Skin epidermis (tissue), 12 donors: ENCODE results near the gene ASZ1.

ENCODE experiments used
- H3K27ac ChIP-seq, 21 experiments: fragments of 200-600 bp; sonication (generic) in 11 of 21; one replicate each; pipeline ENCODE4 v1.5.0; 2020; ENCODE audit warnings: mild to moderate bottlenecking in 3 of 21, inconsistent platforms in 2 of 21, moderate library complexity in 2 of 21
- H3K4me3 ChIP-seq, 7 experiments: fragments of 200-600 bp; sonication (generic) in 2 of 7; one replicate each; pipeline ENCODE4 v1.5.0; 2020; ENCODE audit warnings: inconsistent platforms in 2 of 7, mild to moderate bottlenecking in 2 of 7, moderate library complexity in 1 of 7

Gene ASZ1

GRCh38 chr7:117403737-117404136 is 23.6 kb downstream of the ASZ1 start:
- H3K4me3 ChIP-seq: no peak overlapping the region

DNA sequence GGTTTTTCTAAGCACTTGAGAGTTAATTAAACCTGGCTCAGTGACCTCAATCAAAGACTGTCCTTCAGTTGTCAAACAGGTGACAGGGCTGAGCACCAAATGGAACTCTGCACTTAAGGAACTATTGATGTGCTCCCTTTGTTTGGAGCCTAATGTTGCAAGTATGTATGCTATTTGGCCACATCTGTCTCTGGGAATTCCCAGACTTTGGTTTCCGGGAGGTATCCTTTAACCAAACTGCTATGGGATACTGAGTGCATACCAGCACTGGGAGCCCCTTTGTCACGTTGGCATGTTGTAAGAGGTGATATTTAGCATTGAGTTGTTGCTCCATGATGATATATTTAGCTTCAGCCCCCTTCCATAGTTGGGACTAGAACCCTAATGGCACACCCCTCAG is 25.2 kb downstream of the ASZ1 start:
- H3K4me3 ChIP-seq: no peak overlapping the region
- H3K27ac ChIP-seq: no peak overlapping the region

More at GRCh38 chr7:117403737-117404136, 23.6 kb downstream of the ASZ1 start:
- no peak overlapping the region for H3K27ac ChIP-seq

DNA sequence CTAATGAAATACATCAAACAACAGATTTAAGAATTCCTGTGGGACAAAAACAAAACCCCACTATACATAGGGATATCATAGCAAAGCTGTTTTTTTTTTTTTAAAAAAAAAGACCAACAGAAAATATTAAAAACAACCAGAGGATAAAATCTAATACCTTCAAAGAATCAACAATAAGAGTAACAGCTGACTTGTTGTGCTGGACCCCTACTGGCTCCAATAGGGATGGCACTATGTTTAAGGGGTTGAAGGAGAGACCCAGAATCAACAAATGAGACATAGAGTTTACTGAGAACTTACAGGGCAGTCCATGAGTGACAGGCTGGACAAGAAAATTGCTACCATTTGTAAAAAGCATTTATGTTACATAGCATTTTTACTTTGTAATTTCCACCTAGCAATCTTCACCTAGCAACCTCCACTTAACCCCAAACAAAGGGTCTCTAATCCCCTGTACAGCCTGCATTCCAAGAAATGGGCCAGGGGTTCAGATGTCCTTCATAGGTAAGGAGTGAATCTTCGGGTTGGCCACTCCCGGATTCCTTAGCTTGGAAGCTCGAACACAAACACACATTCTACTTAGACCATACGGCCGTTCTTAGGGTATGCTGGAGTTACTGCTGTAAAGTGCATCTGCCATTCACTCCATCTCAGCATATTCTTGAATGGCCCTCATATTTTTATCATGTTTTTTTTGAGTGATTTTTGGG is 25.8 kb downstream of the ASZ1 start:
- no peak overlapping the region for H3K27ac ChIP-seq
- no peak overlapping the region for H3K4me3 ChIP-seq

- no peak overlapping the region for H3K27ac ChIP-seq
- no peak overlapping the region for H3K4me3 ChIP-seq
Measured at GRCh38 chr7:117399820-117400422, 27.4 kb downstream of the ASZ1 start.

DNA sequence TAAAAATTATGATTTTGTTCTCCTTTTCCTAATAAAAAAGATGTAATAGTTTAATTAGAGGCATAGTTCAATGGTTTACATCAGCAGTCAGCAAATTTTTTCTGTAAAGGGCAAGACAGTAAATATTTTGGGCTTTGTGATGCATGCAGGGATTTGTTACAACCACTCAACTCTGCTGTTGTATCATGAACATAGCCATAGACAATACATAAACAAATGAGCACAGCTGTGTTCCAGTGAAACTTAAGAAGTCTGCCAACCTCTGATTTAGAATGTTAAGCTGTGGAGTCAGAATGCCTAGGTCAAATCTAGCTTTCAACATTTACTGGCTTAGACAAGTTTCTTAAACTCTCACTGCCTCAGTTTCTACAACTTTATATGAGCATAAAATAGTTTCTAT is 31.6 kb downstream of the ASZ1 start:
- H3K27ac ChIP-seq: no peak overlapping the region
- H3K4me3 ChIP-seq: no peak overlapping the region

DNA sequence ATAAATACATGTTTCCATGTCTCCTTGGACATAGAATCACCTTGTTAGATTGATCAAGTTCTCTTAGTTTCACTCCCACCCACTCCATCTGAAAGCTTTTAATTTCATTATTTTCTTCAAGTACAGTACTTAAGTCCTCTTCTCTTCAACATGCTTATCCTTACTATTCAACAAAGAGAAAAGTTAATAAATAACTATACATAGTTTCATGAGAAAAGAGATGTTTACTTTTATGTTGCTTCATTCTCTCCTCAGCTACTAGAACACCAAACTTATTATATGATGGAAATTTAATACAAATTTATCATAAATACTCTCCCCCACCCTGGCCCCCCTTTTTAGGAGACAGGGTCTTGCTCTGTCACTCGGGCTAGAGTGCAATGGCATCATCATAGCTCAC is 33.5 kb downstream of the ASZ1 start:
- no peak overlapping the region for H3K4me3 ChIP-seq
- no peak overlapping the region for H3K27ac ChIP-seq

DNA sequence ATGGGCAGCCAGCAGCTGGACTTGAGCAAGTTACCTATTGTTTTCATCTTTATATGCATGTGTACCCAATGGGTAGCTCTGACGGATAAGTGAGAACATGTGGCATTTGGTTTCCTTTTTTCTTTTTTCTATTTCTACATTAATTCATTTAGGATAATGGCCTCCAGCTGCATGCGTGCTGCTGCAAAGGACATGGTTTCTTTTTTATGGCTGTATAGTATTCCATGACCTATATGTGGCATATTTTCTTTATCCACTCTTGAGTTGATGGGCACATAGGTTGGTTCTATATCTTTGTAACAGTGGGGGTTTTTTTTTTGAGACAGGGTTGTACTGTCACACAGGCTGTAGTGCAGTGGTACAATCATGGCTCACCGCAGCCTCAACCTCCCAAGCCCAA is 37.4 kb downstream of the ASZ1 start:
- no peak overlapping the region for H3K27ac ChIP-seq

GRCh38 chr7:117386110-117386706 is 41.1 kb downstream of the ASZ1 start:
- Histone ChIP-seq H3K4me3 (no peak overlapping the region), H3K27ac (no peak overlapping the region)

More for the DNA sequence above, 37.4 kb downstream of the ASZ1 start:
- no peak overlapping the region for H3K4me3 ChIP-seq

DNA sequence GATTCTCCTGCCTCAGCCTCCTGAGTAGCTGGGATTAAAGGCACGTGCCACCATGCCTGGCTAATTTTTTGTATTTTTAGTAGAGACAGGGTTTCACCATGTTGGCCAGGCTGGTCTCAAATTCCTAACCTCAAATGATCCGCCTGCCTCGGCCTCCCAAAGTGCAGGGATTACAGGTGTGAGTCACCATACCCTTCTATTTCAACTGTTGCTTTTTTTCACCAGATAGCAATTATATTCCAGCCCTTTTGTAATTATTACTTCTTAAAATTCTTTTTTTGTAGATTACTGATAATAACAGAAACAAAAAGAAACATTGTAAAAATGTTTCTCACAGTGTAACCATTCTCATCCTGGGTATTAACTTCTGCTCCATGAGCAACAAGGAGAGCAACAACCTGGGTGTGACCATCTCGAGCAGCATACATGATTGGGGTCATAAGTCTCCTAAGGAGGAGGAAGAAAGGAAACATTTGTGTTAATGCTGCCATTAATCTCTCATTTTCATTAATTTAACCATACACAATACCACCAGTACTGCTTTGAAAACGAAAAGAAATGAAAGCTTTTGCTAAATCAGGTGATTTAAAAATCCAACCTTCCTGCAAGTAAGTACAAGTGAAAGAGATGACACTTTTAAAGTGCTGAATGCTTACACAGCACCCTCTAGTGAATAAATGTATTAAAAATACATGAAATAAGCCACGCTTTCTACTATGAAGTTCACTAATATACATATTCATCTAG is 41.8 kb downstream of the ASZ1 start:
- H3K4me3 ChIP-seq: no peak overlapping the region

DNA sequence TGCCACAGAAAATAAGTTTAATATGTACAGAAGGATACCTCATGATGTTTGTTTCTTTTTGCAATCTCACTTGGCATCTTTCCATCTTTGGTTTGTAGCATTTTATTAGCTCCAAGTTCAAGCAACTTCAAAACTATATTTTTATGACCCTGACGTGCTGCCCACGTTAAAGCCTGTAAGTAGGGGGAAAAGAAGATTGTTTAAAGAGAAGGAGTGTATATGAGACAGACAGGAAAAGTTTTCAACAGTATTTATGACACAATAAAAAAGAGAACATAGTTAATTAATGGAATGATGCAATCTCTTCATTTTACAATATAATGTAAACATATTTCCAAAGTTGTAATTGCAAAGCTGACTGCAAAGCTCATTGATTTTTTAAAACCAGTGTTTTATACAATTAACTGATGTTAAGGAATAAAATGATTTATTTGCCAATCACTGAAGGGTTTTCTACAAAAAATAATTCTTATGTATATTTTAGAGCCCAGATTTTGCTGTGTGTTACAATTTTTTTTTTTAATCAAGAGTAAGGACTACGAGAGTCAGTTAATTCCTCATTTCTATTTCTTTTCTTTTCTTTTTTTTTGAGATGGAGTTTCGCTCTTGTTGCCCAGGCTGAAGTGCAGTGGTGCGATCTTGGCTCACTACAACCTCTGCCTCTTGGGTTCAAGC is 42.5 kb downstream of the ASZ1 start:
- no peak overlapping the region for H3K27ac ChIP-seq
- no peak overlapping the region for H3K4me3 ChIP-seq

More for the DNA sequence above, 41.8 kb downstream of the ASZ1 start:
- no peak overlapping the region for H3K27ac ChIP-seq

- H3K27ac ChIP-seq: no peak overlapping the region
- H3K4me3 ChIP-seq: no peak overlapping the region
Measured at GRCh38 chr7:117383483-117384189, 43.7 kb downstream of the ASZ1 start.

GRCh38 chr7:117383046-117383445 is 44.2 kb downstream of the ASZ1 start:
- no peak overlapping the region for H3K4me3 ChIP-seq

GRCh38 chr7:117381362-117381761 is 45.9 kb downstream of the ASZ1 start:
- H3K4me3 ChIP-seq: no peak overlapping the region

More at GRCh38 chr7:117383046-117383445, 44.2 kb downstream of the ASZ1 start:
- no peak overlapping the region for H3K27ac ChIP-seq

GRCh38 chr7:117375380-117375779 is 51.9 kb downstream of the ASZ1 start:
- Histone ChIP-seq H3K4me3 (no peak overlapping the region), H3K27ac (no peak overlapping the region)

More at GRCh38 chr7:117381362-117381761, 45.9 kb downstream of the ASZ1 start:
- H3K27ac ChIP-seq: no peak overlapping the region

GRCh38 chr7:117372073-117372472 is 55.2 kb downstream of the ASZ1 start:
- no peak overlapping the region for H3K27ac ChIP-seq
- H3K4me3 ChIP-seq: no peak overlapping the region

DNA sequence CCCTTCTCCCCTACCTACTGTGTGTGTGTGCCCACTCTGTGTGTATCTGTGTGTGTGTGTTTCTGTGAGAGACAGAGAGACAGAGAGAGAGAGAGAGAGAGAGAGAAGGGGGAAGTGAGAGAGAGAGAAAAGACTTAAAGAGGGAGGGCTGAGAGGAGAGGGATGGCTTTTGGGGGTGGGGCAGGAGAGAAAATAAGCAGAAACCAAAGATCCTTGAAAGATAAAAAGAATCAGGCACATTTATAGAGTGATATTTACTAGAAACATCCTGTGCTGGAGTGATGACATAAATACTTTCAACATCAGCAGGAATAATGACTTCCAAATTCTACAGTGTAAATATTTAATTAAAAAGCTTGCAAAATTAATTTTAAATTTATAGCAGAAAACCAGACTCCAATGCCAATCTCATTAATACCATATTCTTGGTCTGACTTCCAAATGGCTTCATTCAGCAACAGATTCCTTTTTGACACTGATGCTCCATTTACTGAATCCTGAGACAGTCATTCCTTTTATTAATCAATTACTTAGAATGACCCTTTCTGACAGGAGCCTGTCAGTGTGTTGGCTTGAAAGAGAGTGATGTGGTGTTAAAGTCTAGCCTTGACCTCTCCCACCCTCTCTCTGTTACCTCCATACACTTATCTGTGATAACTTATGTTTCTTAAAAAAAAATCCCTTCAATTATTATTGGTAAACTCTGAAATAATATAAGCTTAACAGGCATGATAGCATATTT is 62.8 kb downstream of the ASZ1 start:
- Histone ChIP-seq H3K4me3 (no peak overlapping the region), H3K27ac (no peak overlapping the region)

GRCh38 chr7:117362294-117362888 is 64.9 kb downstream of the ASZ1 start:
- Histone ChIP-seq H3K27ac (no peak overlapping the region), H3K4me3 (no peak overlapping the region)

GRCh38 chr7:117350027-117350426 is 77.3 kb downstream of the ASZ1 start:
- H3K27ac ChIP-seq: no peak overlapping the region
- no peak overlapping the region for H3K4me3 ChIP-seq
